CD4-positive, alpha-beta T cell (primary cell): ENCODE results near the gene TMEM30A. TPM values are rescaled to one million over a fixed set of nuclear protein-coding genes. Genes with fewer than 3 reads are reported as not detected.

ENCODE experiments used
- ATAC-seq: fragments of 200-7000 bp; cut with Tn5 transposase; one replicate; pipeline ENCODE4 v1.10.0; 2022; ENCODE audit warnings: mild to moderate bottlenecking; ENCODE audit not compliant: poor library complexity
- CTCF ChIA-PET: fragments of 350-600 bp; sonication (Branson Sonifier 250); formaldehyde crosslinking; loops from one replicate; lab custom pipeline; 2021; ENCODE audit warnings: antibody characterized with exemption, inconsistent platforms; lab: Charles Lee
- POLR2A ChIA-PET: fragments of 350-600 bp; sonication (Branson Sonifier 250); formaldehyde crosslinking; loops from one replicate; lab custom pipeline; 2021; ENCODE audit warnings: antibody characterized with exemption, inconsistent platforms; lab: Charles Lee
- DNase-seq, 14 experiments: peaks; one replicate each; pipeline ENCODE4 v3.0.0-alpha.2; 2013 to 2020; ENCODE audit warnings: mixed read lengths in 2 of 14
- H3K27ac ChIP-seq, 2 donors: one replicate each; pipeline versions ENCODE4 v1.5.1 to v1.7.0; 2013; ENCODE audit warnings: low read length in 2 of 2, low read depth in 1 of 2, mild to moderate bottlenecking in 1 of 2
- H3K27me3 ChIP-seq, 2 experiments: 1 replicate in 1 of 2; 2 replicates in 1 of 2; pipeline versions ENCODE4 v1.6.1 to v1.7.0; 2013; ENCODE audit warnings: low read length in 2 of 2, control low read depth in 1 of 2, mild to moderate bottlenecking in 1 of 2, moderate library complexity in 1 of 2; ENCODE audit not compliant: insufficient read depth in 2 of 2, control insufficient read depth in 1 of 2
- H3K36me3 ChIP-seq: one replicate; pipeline ENCODE4 v1.6.1; 2013; ENCODE audit warnings: low read length, control low read depth; ENCODE audit not compliant: insufficient read depth
- H3K4me1 ChIP-seq: one replicate; pipeline ENCODE4 v1.6.1; 2013; ENCODE audit warnings: low read length, control low read depth; ENCODE audit not compliant: insufficient read depth
- H3K4me3 ChIP-seq: one replicate; pipeline ENCODE4 v1.5.1; 2013; ENCODE audit warnings: mild to moderate bottlenecking, low read length, moderate library complexity
- H3K9me3 ChIP-seq, 2 experiments: 1 replicate in 1 of 2; 2 replicates in 1 of 2; pipeline versions ENCODE4 v1.6.1 to v1.7.0; 2013; ENCODE audit warnings: low read length in 2 of 2, mild to moderate bottlenecking in 2 of 2, control low read depth in 1 of 2, moderate library complexity in 1 of 2; ENCODE audit not compliant: control insufficient read depth in 1 of 2, insufficient read depth in 1 of 2
- H3K27ac Mint-ChIP-seq: one replicate; pipeline ENCODE4 v1.8.0; 2020; ENCODE audit warnings: mixed read lengths
- H3K27me3 Mint-ChIP-seq: one replicate; pipeline ENCODE4 v1.8.0; 2021; ENCODE audit warnings: mixed read lengths
- H3K36me3 Mint-ChIP-seq: one replicate; pipeline ENCODE4 v1.8.0; 2021; ENCODE audit warnings: low read depth, mixed read lengths
- H3K4me1 Mint-ChIP-seq: one replicate; pipeline ENCODE4 v1.8.0; 2021; ENCODE audit warnings: low read depth, mixed read lengths
- H3K4me3 Mint-ChIP-seq: one replicate; pipeline ENCODE4 v1.8.0; 2020; ENCODE audit warnings: mild to moderate bottlenecking, mixed read lengths
- H3K9me3 Mint-ChIP-seq: one replicate; pipeline ENCODE4 v1.8.0; 2020; ENCODE audit warnings: mixed read lengths
- intact Hi-C, 2 experiments: fragments of 100-400 bp; cut with DNase I in 1 of 2; cut with micrococcal nuclease in 1 of 2; formaldehyde crosslinking; loops; one replicate each; pipeline versions ENCODE4 v1.15.1 to v1.9.0; 2023 to 2025; cut with DNase I, micrococcal nuclease
- total RNA-seq, 174 experiments: library from RNA in 2 of 174; stranded (reverse) in 2 of 174; gene quantifications; one replicate each; pipeline ENCODE4 v1.2.3 and lab custom pipeline; 2021 to 2026
- TF ChIP-seq, protein P1 (sequence below): fragments of 200-600 bp; IDR thresholded peaks from one replicate; pipeline ENCODE4 v1.8.0; 2022; ENCODE audit warnings: antibody characterized with exemption, mild to moderate bottlenecking

The TMEM30A gene
- total RNA-seq, 2 experiments from 2014 or later = 29.8 to 33.2 TPM

DNA sequence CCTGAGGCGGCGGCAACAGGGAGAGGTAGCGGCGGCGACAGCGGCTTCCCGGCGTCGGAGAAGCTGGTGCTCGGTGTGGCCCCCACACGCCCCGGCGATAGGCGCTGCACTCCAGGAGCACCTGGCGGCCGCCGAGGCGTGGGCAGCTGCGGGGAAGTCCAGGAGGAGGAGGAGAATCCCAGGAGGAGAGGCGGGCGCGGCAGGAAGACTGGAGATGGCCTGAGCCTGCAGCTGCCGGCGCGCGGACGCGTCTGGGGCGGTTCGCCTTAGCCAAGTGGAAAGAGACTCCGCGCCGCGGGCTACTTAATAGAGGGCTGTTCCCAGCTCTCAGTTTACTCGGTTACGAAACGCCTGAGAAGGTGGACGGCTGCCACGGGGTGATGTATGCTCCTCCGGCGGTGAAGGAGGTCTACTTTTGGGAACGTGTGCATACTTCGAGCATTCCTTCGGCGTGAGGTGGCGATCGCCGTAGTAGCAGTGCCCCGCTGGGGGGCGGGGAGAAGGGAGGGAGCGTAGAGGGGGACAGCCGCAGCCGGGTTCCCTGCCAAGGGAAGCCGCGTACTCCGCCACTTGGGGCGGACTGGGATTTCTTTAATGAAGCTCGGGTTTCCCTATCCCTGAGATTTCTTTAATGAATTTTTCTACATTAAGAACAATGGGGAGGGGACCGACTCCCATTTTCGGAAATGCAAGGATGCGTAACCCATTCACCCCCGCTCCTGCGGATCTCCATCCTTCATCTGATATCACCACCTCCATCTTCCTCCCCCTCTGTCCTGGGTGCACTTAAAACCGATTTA is 78.6 kb downstream of the TMEM30A start, which contains the start of gene COL12A1:
Gene COL12A1 (minus strand): TSS at position 278 of the 800 bp plus-strand sequence. CDS start 3,261 bp downstream, outside the sequence.
- peaks cover 62% of the 10 kb centered on the region for H3K4me1 ChIP-seq
- H3K4me3 ChIP-seq = peak within 1 kb of the TSS; percentile 16
- peaks cover 63% of the 10 kb centered on the region for H3K4me1 Mint-ChIP-seq
- CTCF ChIA-PET = no interaction called here
- no peaks in the 10 kb centered on the region for H3K36me3 Mint-ChIP-seq
- POLR2A ChIA-PET = interaction anchor here (0.6 kb wide), 1 partner anchor 37 kb away, joined by 3 read pairs; the partner anchor contains the start of gene COX7A2
- no peaks in the 10 kb centered on the region for H3K36me3 ChIP-seq
- H3K27me3 ChIP-seq = peaks cover 64 to 80% of the 10 kb centered on the region in 2 experiments
- TF ChIP-seq, protein P1, sequence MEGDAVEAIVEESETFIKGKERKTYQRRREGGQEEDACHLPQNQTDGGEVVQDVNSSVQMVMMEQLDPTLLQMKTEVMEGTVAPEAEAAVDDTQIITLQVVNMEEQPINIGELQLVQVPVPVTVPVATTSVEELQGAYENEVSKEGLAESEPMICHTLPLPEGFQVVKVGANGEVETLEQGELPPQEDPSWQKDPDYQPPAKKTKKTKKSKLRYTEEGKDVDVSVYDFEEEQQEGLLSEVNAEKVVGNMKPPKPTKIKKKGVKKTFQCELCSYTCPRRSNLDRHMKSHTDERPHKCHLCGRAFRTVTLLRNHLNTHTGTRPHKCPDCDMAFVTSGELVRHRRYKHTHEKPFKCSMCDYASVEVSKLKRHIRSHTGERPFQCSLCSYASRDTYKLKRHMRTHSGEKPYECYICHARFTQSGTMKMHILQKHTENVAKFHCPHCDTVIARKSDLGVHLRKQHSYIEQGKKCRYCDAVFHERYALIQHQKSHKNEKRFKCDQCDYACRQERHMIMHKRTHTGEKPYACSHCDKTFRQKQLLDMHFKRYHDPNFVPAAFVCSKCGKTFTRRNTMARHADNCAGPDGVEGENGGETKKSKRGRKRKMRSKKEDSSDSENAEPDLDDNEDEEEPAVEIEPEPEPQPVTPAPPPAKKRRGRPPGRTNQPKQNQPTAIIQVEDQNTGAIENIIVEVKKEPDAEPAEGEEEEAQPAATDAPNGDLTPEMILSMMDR = no peak
- H3K9me3 ChIP-seq = peaks cover 0 to 16% of the 10 kb centered on the region in 2 experiments
- H3K4me3 Mint-ChIP-seq = peak within 1 kb of the TSS; percentile 76
- no peak within 1 kb of the TSS for H3K27ac ChIP-seq
- intact Hi-C loops = loop anchor here in 1 of 2 experiments (2.0 kb wide), 1 partner anchor 1115 kb away; no protein-coding TSS in a partner anchor
- DNase-seq = peak in 2 of 14 experiments; percentile 17 to 22
- no peak for ATAC-seq
- no peak within 1 kb of the TSS for H3K27ac Mint-ChIP-seq
- peaks cover 94% of the 10 kb centered on the region for H3K27me3 Mint-ChIP-seq
- H3K9me3 Mint-ChIP-seq = no peaks in the 10 kb centered on the region

DNA sequence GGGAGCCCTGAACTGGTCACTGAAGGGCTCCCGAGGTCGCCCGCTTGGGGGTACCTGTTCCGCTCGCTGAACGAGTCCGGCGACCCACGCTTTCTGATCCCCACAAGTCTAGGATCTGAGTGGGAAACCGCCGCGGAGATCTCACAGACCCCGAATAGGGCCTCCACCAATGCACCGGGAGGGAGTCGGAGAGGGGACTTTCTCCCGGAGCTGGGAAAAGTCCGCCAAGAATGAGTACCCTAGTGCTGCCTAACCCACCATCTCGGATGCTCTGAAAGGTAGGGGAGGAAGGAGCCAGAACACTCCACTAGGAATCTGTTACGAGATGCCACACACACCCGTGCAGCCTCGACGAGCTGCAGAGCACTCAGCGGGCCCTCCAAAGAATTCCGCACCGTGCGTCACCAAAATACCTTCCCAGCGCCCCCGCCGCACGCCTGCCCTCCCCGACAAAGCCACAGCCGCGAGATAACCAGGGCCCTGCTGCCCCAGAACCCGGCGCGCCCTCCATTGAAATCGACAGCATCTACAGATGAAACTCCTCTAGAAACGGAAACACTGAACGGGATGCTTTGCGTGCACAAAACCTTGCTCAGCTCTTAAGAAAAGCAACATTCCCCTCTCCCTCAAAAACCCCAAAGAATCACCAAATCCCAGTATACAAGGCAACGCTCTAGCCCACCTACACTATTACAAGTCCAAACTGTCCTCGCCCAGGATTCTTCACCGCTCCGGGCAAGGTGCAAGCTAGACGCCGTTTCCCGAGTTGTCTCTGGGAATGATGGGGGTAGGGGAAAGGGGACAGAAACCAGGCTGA is 79.4 kb downstream of the TMEM30A start:
- DNase-seq = peak in 2 of 14 experiments; percentile 39 to 42
- ChIA-PET CTCF (no interaction called here), POLR2A (no interaction called here)
- TF ChIP-seq, protein P1 = no peak
- peaks cover 64 to 84% of the 10 kb centered on the region in 2 experiments for H3K27me3 ChIP-seq
- intact Hi-C loops = loop anchor here in 1 of 2 experiments (2.0 kb wide), 1 partner anchor 1114 kb away; no protein-coding TSS in a partner anchor
- H3K4me1 Mint-ChIP-seq = peaks cover 63% of the 10 kb centered on the region
- peaks cover 93% of the 10 kb centered on the region for H3K27me3 Mint-ChIP-seq
- H3K27ac ChIP-seq = no peak overlapping the region
- peak overlapping the region; percentile 76 for H3K4me3 Mint-ChIP-seq
- no peak overlapping the region for H3K27ac Mint-ChIP-seq
- H3K9me3 Mint-ChIP-seq = no peaks in the 10 kb centered on the region
- H3K4me1 ChIP-seq = peaks cover 62% of the 10 kb centered on the region
- no peaks in the 10 kb centered on the region for H3K36me3 ChIP-seq
- H3K4me3 ChIP-seq = peak overlapping the region; percentile 16
- no peak for ATAC-seq
- H3K36me3 Mint-ChIP-seq = no peaks in the 10 kb centered on the region
- H3K9me3 ChIP-seq = peaks cover 0 to 16% of the 10 kb centered on the region in 2 experiments
